HG03060 (cell line): ENCODE results near the gene TTLL6.

Experiments used
- ATAC-seq: cut with Tn5 transposase; IDR thresholded peaks from one replicate; pipeline ENCODE4 v1.9.1; 2021; ENCODE audit warnings: low read depth, moderate number of reproducible peaks; ENCODE audit not compliant: unreplicated experiment

The TTLL6 gene

DNA sequence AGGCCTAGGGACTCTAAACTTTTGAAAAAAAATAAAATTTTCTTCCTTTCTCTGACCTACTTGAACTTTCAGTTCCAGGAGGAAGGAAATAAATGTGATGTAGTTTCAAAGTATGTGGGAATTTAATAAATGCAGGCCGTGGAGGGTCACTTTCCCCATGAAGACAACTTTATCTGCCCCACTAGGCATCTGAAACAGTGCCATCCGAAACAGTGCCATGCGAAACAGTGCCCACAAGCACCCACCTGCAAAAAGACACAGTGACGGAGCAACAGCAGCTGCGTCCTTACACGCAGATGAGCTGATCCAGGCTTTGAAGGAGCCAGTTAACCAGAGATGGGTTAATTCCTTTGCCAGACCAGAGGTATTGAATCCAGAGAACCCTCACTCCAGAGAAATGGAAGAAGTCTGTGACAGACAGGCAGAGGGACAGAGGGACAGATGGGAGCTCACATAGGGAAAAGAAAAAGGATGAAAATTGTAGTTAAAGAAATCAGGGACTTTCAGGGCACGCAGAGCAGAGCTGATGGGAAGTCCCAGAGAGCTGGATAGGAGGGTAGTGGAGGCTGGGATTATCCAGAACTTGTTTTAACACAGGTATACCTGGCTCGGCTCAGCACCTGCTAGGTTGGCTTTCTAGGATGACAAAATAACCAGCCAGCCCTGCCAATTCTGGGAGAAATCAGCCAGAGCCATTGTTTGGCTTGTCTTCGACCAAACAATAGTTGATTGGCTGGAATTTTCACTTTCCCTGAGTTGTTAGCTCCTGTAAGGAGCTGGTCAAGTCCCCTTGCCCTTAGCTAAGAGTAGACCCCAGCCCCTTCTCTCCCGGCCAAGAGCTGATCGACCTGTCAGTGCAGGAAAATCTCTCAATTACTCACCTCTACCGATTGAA, 71.4 kb downstream of the TTLL6 start:
- ATAC-seq, result no peak

DNA sequence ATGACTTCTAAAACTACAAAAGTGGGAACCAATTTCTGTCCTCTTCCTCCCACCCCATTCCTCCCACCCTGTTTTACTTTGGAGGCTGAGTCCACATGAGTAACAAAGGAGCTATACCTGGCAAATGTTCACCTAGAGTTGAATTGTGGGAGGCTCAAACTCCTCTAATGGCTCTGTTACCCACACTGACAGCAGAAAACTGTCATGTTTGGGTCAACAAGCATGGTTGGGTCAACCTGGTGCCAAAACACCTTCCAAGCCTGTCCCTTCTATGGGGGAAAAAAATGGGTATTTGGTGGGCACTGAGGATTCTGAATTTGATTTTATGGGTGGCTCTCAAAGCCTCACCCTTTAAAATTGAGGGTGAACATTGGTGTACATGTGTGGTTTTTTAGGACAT, 76.5 kb downstream of the TTLL6 start:
- no peak for ATAC-seq

GRCh38 chr17:48738803-48739526, 78.1 kb downstream of the TTLL6 start:
- ATAC-seq, result no peak

GRCh38 chr17:48738424-48738802, 78.6 kb downstream of the TTLL6 start:
- no peak for ATAC-seq

GRCh38 chr17:48737330-48738043, 79.5 kb downstream of the TTLL6 start:
- ATAC-seq, result no peak

DNA sequence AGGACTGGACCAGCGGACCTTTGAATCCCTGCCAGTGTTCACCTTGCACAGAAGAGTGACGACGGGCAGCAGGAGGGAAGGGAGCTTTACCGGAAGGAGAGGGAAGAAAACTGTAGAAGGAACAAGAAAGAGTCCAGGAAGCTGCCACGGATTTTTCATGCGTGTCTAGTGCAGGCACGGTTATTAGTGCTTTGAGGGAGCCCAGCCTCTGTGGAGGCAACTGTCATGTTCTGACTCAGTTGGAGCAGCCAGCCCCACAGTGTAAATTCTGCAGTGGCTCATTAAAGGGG, 82.0 kb downstream of the TTLL6 start:
- no peak for ATAC-seq

DNA sequence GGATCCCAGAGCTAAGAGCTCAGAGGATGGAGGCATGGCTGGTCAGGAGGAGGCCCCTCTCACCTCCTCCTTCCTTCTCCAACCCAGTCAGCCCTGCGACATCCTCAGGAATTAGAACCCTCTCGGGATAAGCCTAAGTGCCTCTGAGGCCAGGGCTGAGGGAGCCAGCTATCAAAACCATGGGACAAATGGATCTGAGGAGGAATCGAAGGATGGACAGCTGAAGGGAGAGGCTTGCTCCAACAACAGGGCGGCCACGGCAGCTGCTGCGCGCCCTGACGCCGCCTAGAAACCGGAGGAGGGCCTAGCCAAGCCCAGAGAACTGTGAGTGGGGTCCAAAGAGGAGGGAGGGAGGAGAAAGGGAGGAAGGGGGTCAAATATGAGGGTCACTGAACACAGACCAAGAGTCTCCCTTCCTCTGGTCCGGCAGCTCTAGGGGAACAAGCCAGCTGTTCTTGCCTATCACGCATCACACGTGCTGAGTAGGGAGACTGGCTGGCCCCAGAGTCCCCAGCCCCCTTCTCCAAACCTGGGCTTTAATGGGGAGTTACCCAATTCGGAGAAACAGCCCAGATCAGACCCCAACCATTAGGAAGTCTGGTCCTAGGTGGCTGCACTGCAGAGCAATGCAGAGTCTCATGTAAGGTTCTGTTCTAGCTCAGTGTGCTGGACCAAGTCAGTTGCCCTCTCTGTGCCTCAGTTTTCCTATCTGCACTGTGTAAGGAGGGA, 82.5 kb downstream of the TTLL6 start:
- ATAC-seq, result no peak

DNA sequence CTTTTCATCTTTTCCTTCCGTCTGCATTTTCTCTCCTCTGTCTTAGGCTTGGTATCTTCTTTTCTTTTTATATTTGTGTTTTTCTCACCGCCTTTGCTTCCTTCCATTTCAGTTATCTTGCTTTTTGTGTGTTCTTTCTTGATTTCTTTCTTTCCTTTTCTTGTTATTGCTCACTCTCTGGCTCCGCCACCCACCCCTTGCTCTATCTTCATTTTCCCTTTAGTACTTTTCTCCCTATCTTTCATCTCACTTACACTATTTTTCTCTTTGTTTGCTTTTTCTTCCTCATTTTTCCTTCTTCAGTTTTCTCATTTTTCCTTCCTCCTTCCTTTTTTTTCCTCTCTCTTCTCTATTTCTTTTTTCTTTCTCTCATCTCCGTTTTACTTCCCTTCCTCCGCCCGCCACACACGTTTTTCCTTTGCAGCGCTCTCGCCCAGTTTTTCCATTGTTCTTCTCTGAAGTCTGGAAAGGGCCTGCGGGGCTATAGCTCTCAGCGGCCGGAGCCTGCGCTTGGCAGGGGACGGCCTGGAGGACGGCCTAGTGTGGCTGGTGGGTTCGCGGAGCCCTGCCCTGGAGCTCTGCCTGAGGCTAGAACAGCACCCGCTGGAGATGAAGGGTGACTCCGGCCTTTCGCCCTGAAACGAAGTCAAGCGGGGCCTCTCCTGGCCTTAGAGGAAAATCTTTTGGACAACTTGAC, 83.2 kb downstream of the TTLL6 start:
- ATAC-seq, result no peak

DNA sequence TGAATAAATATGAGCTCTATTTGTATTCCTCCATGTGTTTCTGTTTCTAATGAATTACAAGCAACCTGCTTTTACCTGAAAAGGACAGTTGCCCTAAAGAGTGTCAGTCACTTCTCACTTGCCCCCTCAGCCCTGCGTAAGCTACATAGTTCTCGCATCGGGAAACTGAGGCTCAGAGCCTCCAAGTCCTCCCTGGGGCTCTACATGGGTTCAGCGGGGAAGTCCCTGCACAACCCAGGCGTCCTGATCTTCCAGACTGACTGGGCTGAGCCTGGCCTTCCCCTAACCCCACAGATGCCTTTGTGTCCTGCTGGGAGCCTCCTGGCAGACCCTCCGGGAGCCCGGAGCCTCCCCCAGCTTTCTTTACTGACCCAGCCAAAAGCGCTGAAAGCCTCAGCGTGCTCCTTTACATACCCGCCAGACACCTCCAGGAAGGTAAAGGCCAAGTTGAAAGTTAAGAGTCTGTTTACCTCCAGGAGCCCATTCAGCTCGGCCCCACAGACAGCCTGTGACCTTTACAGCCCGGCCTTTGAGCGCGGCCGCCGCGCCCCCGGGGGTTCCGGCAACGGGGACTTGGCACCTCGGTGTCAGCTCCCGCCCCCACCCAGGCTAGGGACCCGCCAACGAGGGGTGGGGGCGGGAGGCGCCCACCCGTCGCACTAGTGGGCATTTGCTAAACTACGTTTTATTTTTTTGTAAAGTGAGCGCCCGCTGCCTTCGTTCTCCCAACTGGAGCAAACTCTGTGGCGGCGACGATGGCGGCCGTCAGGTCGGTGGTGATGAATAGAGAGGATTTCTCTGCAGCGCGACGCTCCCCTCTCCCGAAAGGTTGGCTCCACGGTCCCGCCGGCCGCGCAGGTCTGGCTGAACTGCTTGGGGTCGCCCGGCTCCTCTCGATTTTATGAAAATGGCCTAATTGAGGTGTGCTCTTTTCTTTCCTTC, 84.1 kb downstream of the TTLL6 start:
- ATAC-seq, result no peak

GRCh38 chr17:48731355-48731754, 85.7 kb downstream of the TTLL6 start:
- no peak for ATAC-seq

- no peak for ATAC-seq
Observed at GRCh38 chr17:48730240-48730550, 86.8 kb downstream of the TTLL6 start.

DNA sequence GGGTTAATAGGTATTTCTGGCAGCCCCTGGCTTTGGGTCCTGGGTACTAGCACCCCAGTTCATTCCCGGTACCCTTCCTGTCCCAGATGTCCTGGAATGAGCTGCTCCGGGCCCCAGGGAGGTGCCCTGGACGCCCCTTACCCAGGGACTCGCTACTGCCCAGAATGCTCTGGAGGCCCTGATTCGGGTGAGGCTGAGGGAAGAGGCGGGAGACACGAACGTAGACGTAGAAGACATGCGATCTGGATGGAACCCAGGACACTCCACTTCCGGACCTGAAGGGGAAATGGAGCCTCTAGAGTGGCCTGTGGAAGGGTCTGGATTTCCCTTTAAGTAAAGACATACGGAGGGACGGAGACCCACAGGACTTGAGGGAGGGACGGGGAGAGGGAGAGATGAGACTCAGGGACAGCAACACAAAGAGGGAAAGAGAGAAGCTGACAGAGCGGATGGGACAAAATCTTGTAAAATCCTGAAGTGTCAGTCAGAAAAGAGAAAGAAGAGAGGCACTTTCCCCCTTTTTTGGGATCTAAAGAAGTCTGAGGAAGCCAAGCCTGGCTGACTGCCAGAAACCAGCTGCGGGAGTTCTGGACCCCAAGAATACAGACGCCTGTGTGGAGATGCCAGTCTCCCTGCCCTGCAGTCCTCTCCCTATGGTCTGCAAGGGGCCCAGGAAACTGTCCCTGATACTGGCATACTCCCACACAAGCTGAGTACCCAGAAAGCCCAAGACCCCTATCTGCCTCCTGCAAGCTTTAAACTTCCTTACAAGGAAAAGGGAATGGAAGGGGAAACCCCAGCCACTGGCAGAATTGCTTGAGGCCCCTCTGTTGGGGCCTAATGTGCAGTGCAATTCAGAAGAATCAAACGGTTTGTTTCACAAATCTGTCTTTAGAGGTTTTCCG, 87.4 kb downstream of the TTLL6 start:
- ATAC-seq, result no peak

- no peak for ATAC-seq
Observed at GRCh38 chr17:48728232-48729231, 88.5 kb downstream of the TTLL6 start, which contains the start of gene HOXB13. TSS of gene HOXB13 (minus strand) at chr17:48728750. CDS start at chr17:48728593, 157 bp downstream.

- ATAC-seq, result no peak
Observed at GRCh38 chr17:48727415-48728175, 89.4 kb downstream of the TTLL6 start.

DNA sequence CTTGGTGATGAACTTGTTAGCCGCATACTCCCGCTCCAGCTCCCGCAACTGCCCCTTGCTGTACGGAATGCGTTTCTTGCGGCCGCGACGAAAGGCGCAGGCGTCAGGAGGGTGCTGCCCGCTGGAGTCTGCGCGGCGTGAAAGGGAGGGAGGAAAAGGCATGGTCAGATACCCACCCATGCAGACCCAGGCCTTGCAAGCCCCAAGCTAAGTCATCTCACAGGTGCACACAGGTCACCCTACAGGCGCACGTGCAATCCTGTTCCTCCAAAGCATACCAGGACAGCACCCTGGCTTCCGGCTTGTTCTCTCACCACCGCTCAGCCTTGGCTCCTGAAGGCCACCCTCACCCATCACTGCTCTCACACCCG, 90.1 kb downstream of the TTLL6 start:
- no peak for ATAC-seq
